ENCODE data around the gene MTCL3.

Gene MTCL3

DNA sequence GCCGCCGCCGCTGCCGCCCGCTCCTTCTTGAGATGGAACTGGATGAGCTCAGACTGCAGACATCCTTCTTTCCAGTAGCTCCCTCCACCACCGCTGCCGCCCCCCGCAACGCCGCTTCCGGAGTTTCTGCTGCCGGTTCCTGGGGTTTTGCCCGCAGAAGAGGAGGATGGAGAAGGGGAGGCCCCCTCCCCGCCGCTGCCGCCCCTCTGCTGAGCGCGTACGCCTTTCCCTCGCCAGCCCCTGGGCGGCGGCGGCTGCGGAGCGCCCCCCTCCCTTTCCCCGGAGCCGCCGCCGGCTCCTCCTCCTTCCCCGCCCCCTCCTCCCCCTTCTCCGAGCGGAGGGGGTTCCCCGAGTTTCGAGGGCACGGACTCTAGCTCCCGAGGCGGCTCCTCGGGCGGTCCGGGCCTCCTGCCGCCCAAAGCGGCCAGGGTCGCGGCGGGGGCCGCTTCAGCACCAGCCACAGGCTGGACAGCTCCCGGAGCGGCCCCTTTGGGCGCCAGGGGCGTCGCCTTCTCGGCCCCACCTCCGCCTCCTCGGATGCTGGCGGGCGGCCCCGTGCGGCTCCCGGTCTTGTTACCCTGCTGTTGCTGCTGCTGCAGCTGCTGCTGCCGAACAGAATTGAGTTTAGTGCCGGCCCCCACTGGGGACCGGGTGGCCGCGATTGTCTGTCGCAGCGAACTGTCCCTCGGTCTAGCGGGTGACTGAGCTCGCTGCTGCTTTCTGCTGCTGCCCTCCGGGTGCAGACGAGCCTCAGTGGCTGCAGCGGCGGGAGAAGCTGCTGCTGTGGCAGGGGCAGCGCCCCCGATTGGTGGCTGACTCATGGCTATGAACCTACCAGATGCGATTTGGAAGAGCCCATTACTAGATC lies 3.1 kb downstream of the MTCL3 start (continued):
- no peak for TF ChIP-seq MBNL3 (CRISPR knock-in tag; conservative IDR thresholded peaks at IDR 0.05)
- TF ChIP-seq GFI1 (CRISPR knock-in tag; IDR thresholded peaks at IDR 0.05; ENCODE audit: borderline replicate concordance): 0 out of 2 replicates have a peak, but pooled peaks have one; percentile 39
- TF ChIP-seq MLLT10 (CRISPR knock-in tag; IDR thresholded peaks at IDR 0.05): no peak
- no peak for TF ChIP-seq KLF12 (CRISPR knock-in tag; IDR thresholded peaks at IDR 0.05; ENCODE audit: borderline replicate concordance)
- no peak for TF ChIP-seq PHF20 (CRISPR knock-in tag; IDR thresholded peaks at IDR 0.05)
- TF ChIP-seq, protein P1, sequence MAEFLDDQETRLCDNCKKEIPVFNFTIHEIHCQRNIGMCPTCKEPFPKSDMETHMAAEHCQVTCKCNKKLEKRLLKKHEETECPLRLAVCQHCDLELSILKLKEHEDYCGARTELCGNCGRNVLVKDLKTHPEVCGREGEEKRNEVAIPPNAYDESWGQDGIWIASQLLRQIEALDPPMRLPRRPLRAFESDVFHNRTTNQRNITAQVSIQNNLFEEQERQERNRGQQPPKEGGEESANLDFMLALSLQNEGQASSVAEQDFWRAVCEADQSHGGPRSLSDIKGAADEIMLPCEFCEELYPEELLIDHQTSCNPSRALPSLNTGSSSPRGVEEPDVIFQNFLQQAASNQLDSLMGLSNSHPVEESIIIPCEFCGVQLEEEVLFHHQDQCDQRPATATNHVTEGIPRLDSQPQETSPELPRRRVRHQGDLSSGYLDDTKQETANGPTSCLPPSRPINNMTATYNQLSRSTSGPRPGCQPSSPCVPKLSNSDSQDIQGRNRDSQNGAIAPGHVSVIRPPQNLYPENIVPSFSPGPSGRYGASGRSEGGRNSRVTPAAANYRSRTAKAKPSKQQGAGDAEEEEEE (CRISPR knock-in tag; IDR thresholded peaks at IDR 0.05; ENCODE audit: borderline replicate concordance): no peak
- TF ChIP-seq HMGA1 (CRISPR knock-in tag; conservative IDR thresholded peaks at IDR 0.05): no peak
- TF ChIP-seq, protein P2, sequence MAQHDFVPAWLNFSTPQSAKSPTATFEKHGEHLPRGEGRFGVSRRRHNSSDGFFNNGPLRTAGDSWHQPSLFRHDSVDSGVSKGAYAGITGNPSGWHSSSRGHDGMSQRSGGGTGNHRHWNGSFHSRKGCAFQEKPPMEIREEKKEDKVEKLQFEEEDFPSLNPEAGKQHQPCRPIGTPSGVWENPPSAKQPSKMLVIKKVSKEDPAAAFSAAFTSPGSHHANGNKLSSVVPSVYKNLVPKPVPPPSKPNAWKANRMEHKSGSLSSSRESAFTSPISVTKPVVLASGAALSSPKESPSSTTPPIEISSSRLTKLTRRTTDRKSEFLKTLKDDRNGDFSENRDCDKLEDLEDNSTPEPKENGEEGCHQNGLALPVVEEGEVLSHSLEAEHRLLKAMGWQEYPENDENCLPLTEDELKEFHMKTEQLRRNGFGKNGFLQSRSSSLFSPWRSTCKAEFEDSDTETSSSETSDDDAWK (CRISPR knock-in tag; IDR thresholded peaks at IDR 0.05): no peak
- TF ChIP-seq, protein P3, sequence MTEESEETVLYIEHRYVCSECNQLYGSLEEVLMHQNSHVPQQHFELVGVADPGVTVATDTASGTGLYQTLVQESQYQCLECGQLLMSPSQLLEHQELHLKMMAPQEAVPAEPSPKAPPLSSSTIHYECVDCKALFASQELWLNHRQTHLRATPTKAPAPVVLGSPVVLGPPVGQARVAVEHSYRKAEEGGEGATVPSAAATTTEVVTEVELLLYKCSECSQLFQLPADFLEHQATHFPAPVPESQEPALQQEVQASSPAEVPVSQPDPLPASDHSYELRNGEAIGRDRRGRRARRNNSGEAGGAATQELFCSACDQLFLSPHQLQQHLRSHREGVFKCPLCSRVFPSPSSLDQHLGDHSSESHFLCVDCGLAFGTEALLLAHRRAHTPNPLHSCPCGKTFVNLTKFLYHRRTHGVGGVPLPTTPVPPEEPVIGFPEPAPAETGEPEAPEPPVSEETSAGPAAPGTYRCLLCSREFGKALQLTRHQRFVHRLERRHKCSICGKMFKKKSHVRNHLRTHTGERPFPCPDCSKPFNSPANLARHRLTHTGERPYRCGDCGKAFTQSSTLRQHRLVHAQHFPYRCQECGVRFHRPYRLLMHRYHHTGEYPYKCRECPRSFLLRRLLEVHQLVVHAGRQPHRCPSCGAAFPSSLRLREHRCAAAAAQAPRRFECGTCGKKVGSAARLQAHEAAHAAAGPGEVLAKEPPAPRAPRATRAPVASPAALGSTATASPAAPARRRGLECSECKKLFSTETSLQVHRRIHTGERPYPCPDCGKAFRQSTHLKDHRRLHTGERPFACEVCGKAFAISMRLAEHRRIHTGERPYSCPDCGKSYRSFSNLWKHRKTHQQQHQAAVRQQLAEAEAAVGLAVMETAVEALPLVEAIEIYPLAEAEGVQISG (CRISPR knock-in tag; IDR thresholded peaks at IDR 0.05): peak; percentile 42; the same call in 1 of the 2 replicates
- TF ChIP-seq SYNCRIP (IDR thresholded peaks at IDR 0.05; ENCODE audit: insufficient read depth, low read depth, low read length): no peak
- TF ChIP-seq ZNF468 (CRISPR knock-in tag; IDR thresholded peaks at IDR 0.05): no peak
- no peak for TF ChIP-seq ZSCAN29 (CRISPR knock-in tag; conservative IDR thresholded peaks at IDR 0.05)
- TF ChIP-seq BCL6 (CRISPR knock-in tag; IDR thresholded peaks at IDR 0.05): peak; percentile 51; the same call in 1 of the 2 replicates
- peak; percentile 63; the same call in 1 of the 2 replicates for TF ChIP-seq PPARG (CRISPR knock-in tag; conservative IDR thresholded peaks at IDR 0.05)
- TF ChIP-seq PCBP2 (optimal IDR thresholded peaks at IDR 0.05; ENCODE audit: low read depth, low read length, poor library complexity, severe bottlenecking): no peak
- TF ChIP-seq, protein P4, sequence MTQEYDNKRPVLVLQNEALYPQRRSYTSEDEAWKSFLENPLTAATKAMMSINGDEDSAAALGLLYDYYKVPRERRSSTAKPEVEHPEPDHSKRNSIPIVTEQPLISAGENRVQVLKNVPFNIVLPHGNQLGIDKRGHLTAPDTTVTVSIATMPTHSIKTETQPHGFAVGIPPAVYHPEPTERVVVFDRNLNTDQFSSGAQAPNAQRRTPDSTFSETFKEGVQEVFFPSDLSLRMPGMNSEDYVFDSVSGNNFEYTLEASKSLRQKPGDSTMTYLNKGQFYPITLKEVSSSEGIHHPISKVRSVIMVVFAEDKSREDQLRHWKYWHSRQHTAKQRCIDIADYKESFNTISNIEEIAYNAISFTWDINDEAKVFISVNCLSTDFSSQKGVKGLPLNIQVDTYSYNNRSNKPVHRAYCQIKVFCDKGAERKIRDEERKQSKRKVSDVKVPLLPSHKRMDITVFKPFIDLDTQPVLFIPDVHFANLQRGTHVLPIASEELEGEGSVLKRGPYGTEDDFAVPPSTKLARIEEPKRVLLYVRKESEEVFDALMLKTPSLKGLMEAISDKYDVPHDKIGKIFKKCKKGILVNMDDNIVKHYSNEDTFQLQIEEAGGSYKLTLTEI (CRISPR knock-in tag; conservative IDR thresholded peaks at IDR 0.05): no peak
- no peak for TF ChIP-seq ZNF773 (CRISPR knock-in tag; IDR thresholded peaks at IDR 0.05; ENCODE audit: borderline replicate concordance)
- TF ChIP-seq FOXJ3 (CRISPR knock-in tag; IDR thresholded peaks at IDR 0.05; ENCODE audit: borderline replicate concordance): no peak
- no peak for TF ChIP-seq SPEN (CRISPR knock-in tag; IDR thresholded peaks at IDR 0.05; ENCODE audit: low read depth)
- no peak for TF ChIP-seq NPAS2 (CRISPR knock-in tag; IDR thresholded peaks at IDR 0.05; ENCODE audit: borderline replicate concordance)
- TF ChIP-seq, protein P5, sequence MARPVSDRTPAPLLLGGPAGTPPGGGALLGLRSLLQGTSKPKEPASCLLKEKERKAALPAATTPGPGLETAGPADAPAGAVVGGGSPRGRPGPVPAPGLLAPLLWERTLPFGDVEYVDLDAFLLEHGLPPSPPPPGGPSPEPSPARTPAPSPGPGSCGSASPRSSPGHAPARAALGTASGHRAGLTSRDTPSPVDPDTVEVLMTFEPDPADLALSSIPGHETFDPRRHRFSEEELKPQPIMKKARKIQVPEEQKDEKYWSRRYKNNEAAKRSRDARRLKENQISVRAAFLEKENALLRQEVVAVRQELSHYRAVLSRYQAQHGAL (CRISPR knock-in tag; IDR thresholded peaks at IDR 0.05; ENCODE audit: not compliant biosample characterization): no peak

Measured in HepG2 (cell line).